Adipocyte (in vitro differentiated cells): ENCODE measurements around the gene ATL3.
"Not testable (repeated sequence)": the region's sequence is repeated elsewhere in the genome, so short reads cannot be mapped to it uniquely, and the experiment has no call there.

Experiments
- DNase-seq: peaks from one replicate; pipeline ENCODE4 v3.0.0-alpha.2; 2015; ENCODE audit warnings: low read depth
- H3K27me3 ChIP-seq: replicated peaks from 2 replicates; pipeline ENCODE4 v1.7.0; 2013; ENCODE audit warnings: mild to moderate bottlenecking, low read length, moderate library complexity; ENCODE audit not compliant: control insufficient read depth, insufficient read depth
- H3K36me3 ChIP-seq: 2 replicates; pipeline ENCODE4 v1.7.0; 2013; ENCODE audit warnings: low read length, mild to moderate bottlenecking, moderate library complexity; ENCODE audit not compliant: control insufficient read depth, insufficient read depth, severe bottlenecking
- H3K4me1 ChIP-seq: 2 replicates; pipeline ENCODE4 v1.7.0; 2013; ENCODE audit warnings: mild to moderate bottlenecking, low read length, moderate library complexity; ENCODE audit not compliant: control insufficient read depth, insufficient read depth
- H3K4me3 ChIP-seq: 2 replicates; pipeline ENCODE4 v1.7.0; 2013; ENCODE audit warnings: mild to moderate bottlenecking, low read length, moderate library complexity
- H3K9ac ChIP-seq: 2 replicates; pipeline ENCODE4 v1.7.0; 2013; ENCODE audit warnings: mild to moderate bottlenecking, low read length, moderate library complexity
- H3K9me3 ChIP-seq: 2 replicates; pipeline ENCODE4 v1.7.0; 2013; ENCODE audit warnings: mild to moderate bottlenecking, low read length, moderate library complexity; ENCODE audit not compliant: control insufficient read depth

Gene ATL3

GRCh38 chr11:63599211-63600122 lies 71.7 kb downstream of the ATL3 start:
- peaks cover 39% of the 10 kb centered on the region for H3K36me3 ChIP-seq
- H3K9me3 ChIP-seq = no peaks in the 10 kb centered on the region
- no peak overlapping the region for H3K4me3 ChIP-seq
- H3K9ac ChIP-seq = no peak overlapping the region
- DNase-seq = peak; percentile 43
- H3K4me1 ChIP-seq = peaks cover 56% of the 10 kb centered on the region
- H3K27me3 ChIP-seq = no peaks in the 10 kb centered on the region

- peaks cover 44% of the 10 kb centered on the region for H3K36me3 ChIP-seq
- DNase-seq = no peak
- H3K4me1 ChIP-seq = peaks cover 51% of the 10 kb centered on the region
- no peak overlapping the region for H3K9ac ChIP-seq
- no peak overlapping the region for H3K4me3 ChIP-seq
- H3K9me3 ChIP-seq = no peaks in the 10 kb centered on the region
- H3K27me3 ChIP-seq = no peaks in the 10 kb centered on the region
Observed at GRCh38 chr11:63598556-63598955, 72.6 kb downstream of the ATL3 start.

GRCh38 chr11:63595296-63595695 lies 75.9 kb downstream of the ATL3 start:
- Histone ChIP-seq H3K9me3 (no peaks in the 10 kb centered on the region), H3K4me1 (peaks cover 28% of the 10 kb centered on the region), H3K36me3 (peaks cover 77% of the 10 kb centered on the region), H3K4me3 (no peak overlapping the region), H3K27me3 (no peaks in the 10 kb centered on the region), H3K9ac (no peak overlapping the region)
- peak; percentile 55 for DNase-seq

- Histone ChIP-seq H3K36me3 (peaks cover 90% of the 10 kb centered on the region), H3K9ac (no peak overlapping the region), H3K4me1 (peaks cover 8% of the 10 kb centered on the region), H3K9me3 (no peaks in the 10 kb centered on the region), H3K4me3 (no peak overlapping the region), H3K27me3 (no peaks in the 10 kb centered on the region)
- DNase-seq = peak; percentile 43
Observed at GRCh38 chr11:63592975-63593395, 78.2 kb downstream of the ATL3 start.

GRCh38 chr11:63590024-63590788 lies 81.0 kb downstream of the ATL3 start:
- Histone ChIP-seq H3K9ac (no peak overlapping the region), H3K9me3 (no peaks in the 10 kb centered on the region), H3K4me1 (peaks cover 1% of the 10 kb centered on the region), H3K36me3 (peaks cover 94% of the 10 kb centered on the region), H3K27me3 (no peaks in the 10 kb centered on the region), H3K4me3 (no peak overlapping the region)
- no peak for DNase-seq

- Histone ChIP-seq H3K4me1 (peaks cover 2% of the 10 kb centered on the region), H3K36me3 (peaks cover 92% of the 10 kb centered on the region), H3K27me3 (no peaks in the 10 kb centered on the region), H3K9ac (no peak overlapping the region), H3K9me3 (no peaks in the 10 kb centered on the region), H3K4me3 (no peak overlapping the region)
- no peak for DNase-seq
Observed at GRCh38 chr11:63589000-63589399, 82.2 kb downstream of the ATL3 start.

GRCh38 chr11:63586451-63587166 lies 84.6 kb downstream of the ATL3 start:
- no peak for DNase-seq
- H3K9ac ChIP-seq = no peak overlapping the region
- H3K4me1 ChIP-seq = peaks cover 12% of the 10 kb centered on the region

GRCh38 chr11:63583357-63583677 lies 87.9 kb downstream of the ATL3 start:
- peaks cover 18% of the 10 kb centered on the region for H3K9me3 ChIP-seq
- H3K36me3 ChIP-seq = peaks cover 77% of the 10 kb centered on the region
- no peak overlapping the region for H3K4me3 ChIP-seq
- H3K9ac ChIP-seq = no peak overlapping the region
- no peaks in the 10 kb centered on the region for H3K27me3 ChIP-seq
- DNase-seq = no peak
- peaks cover 12% of the 10 kb centered on the region for H3K4me1 ChIP-seq

More at GRCh38 chr11:63586451-63587166, 84.6 kb downstream of the ATL3 start:
- Histone ChIP-seq H3K4me3 (no peak overlapping the region), H3K27me3 (no peaks in the 10 kb centered on the region), H3K9me3 (peaks cover 6% of the 10 kb centered on the region), H3K36me3 (peaks cover 91% of the 10 kb centered on the region)

- H3K27me3 ChIP-seq, H3K4me3 ChIP-seq, H3K9ac ChIP-seq, DNase-seq: not testable (repeated sequence)
- Histone ChIP-seq H3K9me3 (peaks cover 18% of the 10 kb centered on the region), H3K36me3 (peaks cover 69% of the 10 kb centered on the region), H3K4me1 (peaks cover 17% of the 10 kb centered on the region)
Observed at GRCh38 chr11:63581224-63581623, 90.0 kb downstream of the ATL3 start.

- not testable (repeated sequence) for H3K4me3 ChIP-seq, H3K27me3 ChIP-seq, DNase-seq, H3K9ac ChIP-seq
- Histone ChIP-seq H3K4me1 (peaks cover 38% of the 10 kb centered on the region), H3K36me3 (peaks cover 65% of the 10 kb centered on the region), H3K9me3 (peaks cover 18% of the 10 kb centered on the region)
Observed at GRCh38 chr11:63578882-63579281, 92.3 kb downstream of the ATL3 start.
